ENCODE data around the gene DAB2IP. TPM values are rescaled to one million over a fixed set of nuclear protein-coding genes. Genes with fewer than 3 reads are reported as not detected.

Gene DAB2IP
- total and polyA plus RNA-seq, 4 donors = 19.4 to 75.0 (median 28.7) TPM

DNA sequence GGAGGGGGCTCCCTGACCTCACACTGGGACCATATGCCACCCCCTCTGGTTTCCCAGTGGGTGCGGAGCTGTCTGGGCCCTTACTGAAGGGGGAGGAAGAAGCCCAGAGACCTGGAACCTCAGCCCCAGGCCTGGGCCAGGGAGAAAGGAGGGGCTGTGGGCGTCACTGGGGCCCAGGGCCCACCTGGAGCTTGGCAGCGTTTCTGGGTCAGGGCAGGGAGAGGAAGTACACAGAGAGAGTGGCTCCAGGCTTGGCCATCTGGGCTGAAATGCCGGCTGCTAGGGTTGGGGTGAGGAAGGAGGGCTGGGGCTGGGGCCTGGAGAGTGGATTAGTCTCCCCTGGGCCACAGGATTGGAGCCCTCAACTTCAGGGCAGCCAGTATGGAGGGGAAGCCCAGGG is 6.4 kb upstream of the DAB2IP start:
- Histone ChIP-seq H3K4me1 (ENCODE audit: control insufficient read depth in 5 of 5, insufficient read depth in 5 of 5, low read length in 5 of 5) (peaks cover 0 to 15% (median 12%) of the 10 kb centered on the region in 5 donors), H3K9ac (ENCODE audit: insufficient read depth in 1 of 2, low read length in 2 of 2) (peak overlapping the region in 1 of 2 donors; percentile 23), H3K27me3 (ENCODE audit: control insufficient read depth in 3 of 3, insufficient read depth in 3 of 3, low read length in 2 of 3) (no peaks in the 10 kb centered on the region), H3K36me3 (ENCODE audit: control insufficient read depth in 4 of 4, insufficient read depth in 4 of 4, low read length in 4 of 4) (no peaks in the 10 kb centered on the region), H3K27ac (ENCODE audit: low read depth in 1 of 2, low read length in 1 of 2) (no peak overlapping the region), H3K4me3 (no peak overlapping the region), H3K9me3 (ENCODE audit: control insufficient read depth in 4 of 4, insufficient read depth in 3 of 4, low read length in 3 of 4) (no peaks in the 10 kb centered on the region)
- DNase-seq = peak; percentile 29 to 61 (median 43)
- no peak for ATAC-seq (ENCODE audit: insufficient read depth, low FRiP score)
- TF ChIP-seq, protein P1, sequence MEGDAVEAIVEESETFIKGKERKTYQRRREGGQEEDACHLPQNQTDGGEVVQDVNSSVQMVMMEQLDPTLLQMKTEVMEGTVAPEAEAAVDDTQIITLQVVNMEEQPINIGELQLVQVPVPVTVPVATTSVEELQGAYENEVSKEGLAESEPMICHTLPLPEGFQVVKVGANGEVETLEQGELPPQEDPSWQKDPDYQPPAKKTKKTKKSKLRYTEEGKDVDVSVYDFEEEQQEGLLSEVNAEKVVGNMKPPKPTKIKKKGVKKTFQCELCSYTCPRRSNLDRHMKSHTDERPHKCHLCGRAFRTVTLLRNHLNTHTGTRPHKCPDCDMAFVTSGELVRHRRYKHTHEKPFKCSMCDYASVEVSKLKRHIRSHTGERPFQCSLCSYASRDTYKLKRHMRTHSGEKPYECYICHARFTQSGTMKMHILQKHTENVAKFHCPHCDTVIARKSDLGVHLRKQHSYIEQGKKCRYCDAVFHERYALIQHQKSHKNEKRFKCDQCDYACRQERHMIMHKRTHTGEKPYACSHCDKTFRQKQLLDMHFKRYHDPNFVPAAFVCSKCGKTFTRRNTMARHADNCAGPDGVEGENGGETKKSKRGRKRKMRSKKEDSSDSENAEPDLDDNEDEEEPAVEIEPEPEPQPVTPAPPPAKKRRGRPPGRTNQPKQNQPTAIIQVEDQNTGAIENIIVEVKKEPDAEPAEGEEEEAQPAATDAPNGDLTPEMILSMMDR (IDR thresholded peaks at IDR 0.05; ENCODE audit: control extremely low read depth, extremely low read depth) = no peak
- 29% methylated on average over 4 of the region's 4 CpGs for WGBS, 2 donors

DNA sequence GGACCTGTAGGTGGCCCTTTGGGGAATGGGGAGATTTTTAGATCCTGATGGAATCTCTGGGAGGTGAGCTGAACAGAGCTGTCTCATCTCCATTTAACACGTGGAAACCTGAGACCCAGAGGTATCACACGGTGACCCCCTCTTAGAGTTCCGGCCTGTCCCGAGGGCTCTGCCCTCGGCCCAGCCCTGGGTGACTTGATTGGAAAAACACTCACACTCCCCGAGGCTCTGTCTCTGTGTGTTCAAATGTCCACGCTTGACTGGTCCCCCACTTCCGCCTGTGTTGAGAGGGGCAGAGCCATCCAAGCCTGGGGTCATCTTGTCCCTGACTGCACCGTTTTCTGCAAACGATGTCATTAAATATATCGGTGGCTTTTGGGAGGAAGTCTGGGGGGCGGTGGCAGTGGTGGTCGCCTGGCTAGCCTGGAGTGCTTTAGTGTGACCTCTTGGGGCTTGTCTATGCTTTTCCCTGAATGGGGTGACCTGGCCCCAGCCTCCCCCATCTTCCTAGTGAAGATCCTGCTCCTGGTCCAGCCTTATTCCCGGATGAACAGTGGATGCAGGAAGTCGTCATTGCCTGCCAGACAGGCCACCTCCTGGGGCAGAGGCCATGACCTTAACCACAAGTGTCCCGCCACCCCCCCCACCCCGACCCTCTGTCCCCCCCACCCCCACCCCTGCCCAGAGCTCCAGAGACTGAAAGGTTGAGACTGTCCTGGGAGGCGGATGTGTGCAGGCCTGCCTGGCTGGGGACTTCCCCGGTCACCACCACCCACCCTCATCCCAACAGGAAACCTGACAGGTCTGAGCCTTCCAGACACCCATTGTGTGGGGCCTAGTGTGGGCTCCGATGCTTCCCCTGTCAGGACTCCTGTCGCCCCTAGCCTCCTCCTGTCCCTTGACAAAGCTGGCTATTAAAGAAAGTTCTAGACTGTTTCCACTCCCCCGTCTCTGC is 5.3 kb upstream of the DAB2IP start:
- ATAC-seq (ENCODE audit: insufficient read depth, low FRiP score) = no peak
- no peak overlapping the region for H3K9ac ChIP-seq (ENCODE audit: insufficient read depth in 1 of 2, low read length in 2 of 2)
- H3K27me3 ChIP-seq (ENCODE audit: control insufficient read depth in 3 of 3, insufficient read depth in 3 of 3, low read length in 2 of 3) = no peaks in the 10 kb centered on the region
- H3K4me3 ChIP-seq = no peak overlapping the region
- WGBS, 2 donors = 73 to 77% methylated on average over 21 to 22 of the region's 22 CpGs
- H3K9me3 ChIP-seq (ENCODE audit: control insufficient read depth in 4 of 4, insufficient read depth in 3 of 4, low read length in 3 of 4) = no peaks in the 10 kb centered on the region
- peak overlapping the region in 1 of 2 donors; percentile 17 for H3K27ac ChIP-seq (ENCODE audit: low read depth in 1 of 2, low read length in 1 of 2)
- DNase-seq = peak in 1 of 3 donors; percentile 30
- H3K36me3 ChIP-seq (ENCODE audit: control insufficient read depth in 4 of 4, insufficient read depth in 4 of 4, low read length in 4 of 4) = no peaks in the 10 kb centered on the region
- H3K4me1 ChIP-seq (ENCODE audit: control insufficient read depth in 5 of 5, insufficient read depth in 5 of 5, low read length in 5 of 5) = peaks cover 0 to 25% (median 15%) of the 10 kb centered on the region in 5 donors
- TF ChIP-seq, protein P1 (IDR thresholded peaks at IDR 0.05; ENCODE audit: control extremely low read depth, extremely low read depth) = no peak

DNA sequence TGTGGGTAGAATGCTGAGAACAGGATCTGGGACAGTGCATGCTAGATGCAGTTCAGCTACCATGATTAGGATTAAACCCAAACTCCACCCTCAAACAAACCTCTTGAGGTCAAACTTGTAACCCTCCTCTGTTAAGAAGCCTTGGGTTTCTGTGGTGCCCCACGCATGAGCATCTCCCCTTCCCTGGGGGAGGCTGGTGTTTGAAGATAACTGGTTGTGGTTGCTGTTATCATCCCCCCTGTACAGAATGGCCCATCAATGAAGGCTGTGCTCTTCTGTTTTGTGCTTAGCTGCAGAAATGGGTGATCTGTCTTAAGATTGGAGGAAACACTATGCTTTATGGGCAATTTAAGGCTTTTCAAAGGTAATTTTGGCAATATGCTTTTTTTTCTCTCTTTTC is 4.4 kb upstream of the DAB2IP start:
- Histone ChIP-seq H3K9me3 (ENCODE audit: control insufficient read depth in 4 of 4, insufficient read depth in 3 of 4, low read length in 3 of 4) (no peaks in the 10 kb centered on the region), H3K4me3 (no peak overlapping the region), H3K9ac (ENCODE audit: insufficient read depth in 1 of 2, low read length in 2 of 2) (no peak overlapping the region), H3K27me3 (ENCODE audit: control insufficient read depth in 3 of 3, insufficient read depth in 3 of 3, low read length in 2 of 3) (no peaks in the 10 kb centered on the region), H3K4me1 (ENCODE audit: control insufficient read depth in 5 of 5, insufficient read depth in 5 of 5, low read length in 5 of 5) (peaks cover 0 to 27% (median 15%) of the 10 kb centered on the region in 5 donors), H3K36me3 (ENCODE audit: control insufficient read depth in 4 of 4, insufficient read depth in 4 of 4, low read length in 4 of 4) (no peaks in the 10 kb centered on the region), H3K27ac (ENCODE audit: low read depth in 1 of 2, low read length in 1 of 2) (no peak overlapping the region)
- WGBS, 2 donors = 50 to 69% methylated on average over 1 of the region's 1 CpG
- no peak for ATAC-seq (ENCODE audit: insufficient read depth, low FRiP score)
- DNase-seq = no peak
- TF ChIP-seq, protein P1 (IDR thresholded peaks at IDR 0.05; ENCODE audit: control extremely low read depth, extremely low read depth) = no peak
